ENCODE measurements around the gene HEMGN. TPM values are rescaled to one million over a fixed set of nuclear protein-coding genes. Genes with fewer than 3 reads are reported as not detected.

Gene HEMGN
- total and polyA plus RNA-seq, 2 of the 13 experiments (the other 11 are each of a cell fraction or from before 2014, with no cell fraction given) = not detected

GRCh38 chr9:97923529-97924108, 14.4 kb downstream of the HEMGN start (continued):
- TF ChIP-seq ARID5B (CRISPR knock-in tag; IDR thresholded peaks at IDR 0.05) (peak; percentile 23; the same call in 1 of the 2 replicates), CREM (IDR thresholded peaks at IDR 0.05) (0 out of 2 replicates have a peak, but pooled peaks have one; percentile 9), CREM (CRISPR knock-in tag; IDR thresholded peaks at IDR 0.05) (no peak), KAT7 (CRISPR knock-in tag; IDR thresholded peaks at IDR 0.05; ENCODE audit: borderline replicate concordance) (no peak), ZNF670 (CRISPR knock-in tag; IDR thresholded peaks at IDR 0.05; ENCODE audit: borderline replicate concordance) (no peak), ZSCAN29 (CRISPR knock-in tag; conservative IDR thresholded peaks at IDR 0.05) (no peak), KDM5A (IDR thresholded peaks at IDR 0.05; ENCODE audit: borderline replicate concordance, low read length) (peak; percentile 76; the same call in 1 of the 2 replicates), ZNF607 (CRISPR knock-in tag; IDR thresholded peaks at IDR 0.05; ENCODE audit: borderline replicate concordance) (no peak), E2F1 (CRISPR knock-in tag; IDR thresholded peaks at IDR 0.05) (0 out of 2 replicates have a peak, but pooled peaks have one; percentile 18), XRCC5 (optimal IDR thresholded peaks at IDR 0.05; ENCODE audit: low read length) (peak; percentile 40), ZNF563 (CRISPR knock-in tag; IDR thresholded peaks at IDR 0.05) (no peak), ZNF660 (CRISPR knock-in tag; IDR thresholded peaks at IDR 0.05; ENCODE audit: borderline replicate concordance, low read depth) (no peak), CBX1 (IDR thresholded peaks at IDR 0.05; ENCODE audit: low read depth) (no peak), NCOA1 (CRISPR knock-in tag; IDR thresholded peaks at IDR 0.05) (no peak), SMC3 (IDR thresholded peaks at IDR 0.05; ENCODE audit: low read length) (peak; percentile 40; the same call in 1 of the 2 replicates), ELF3 (CRISPR knock-in tag; IDR thresholded peaks at IDR 0.05) (0 out of 2 replicates have a peak, but pooled peaks have one; percentile 17), ZNF180 (CRISPR knock-in tag; IDR thresholded peaks at IDR 0.05; ENCODE audit: borderline replicate concordance, low read depth) (no peak), FOXA3 (CRISPR knock-in tag; IDR thresholded peaks at IDR 0.05) (0 out of 2 replicates have a peak, but pooled peaks have one; percentile 19)
- TF ChIP-seq, protein P1, sequence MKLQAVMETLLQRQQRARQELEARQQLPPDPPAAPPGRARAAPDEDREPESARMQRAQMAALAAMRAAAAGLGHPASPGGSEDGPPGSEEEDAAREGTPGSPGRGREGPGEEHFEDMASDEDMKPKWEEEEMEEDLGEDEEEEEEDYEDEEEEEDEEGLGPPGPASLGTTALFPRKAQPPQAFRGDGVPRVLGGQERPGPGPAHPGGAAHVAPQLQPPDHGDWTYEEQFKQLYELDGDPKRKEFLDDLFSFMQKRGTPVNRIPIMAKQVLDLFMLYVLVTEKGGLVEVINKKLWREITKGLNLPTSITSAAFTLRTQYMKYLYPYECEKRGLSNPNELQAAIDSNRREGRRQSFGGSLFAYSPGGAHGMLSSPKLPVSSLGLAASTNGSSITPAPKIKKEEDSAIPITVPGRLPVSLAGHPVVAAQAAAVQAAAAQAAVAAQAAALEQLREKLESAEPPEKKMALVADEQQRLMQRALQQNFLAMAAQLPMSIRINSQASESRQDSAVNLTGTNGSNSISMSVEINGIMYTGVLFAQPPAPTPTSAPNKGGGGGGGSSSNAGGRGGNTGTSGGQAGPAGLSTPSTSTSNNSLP (IDR thresholded peaks at IDR 0.05; ENCODE audit: low read depth, low read length) = peak; percentile 99
- TF ChIP-seq, protein P2, sequence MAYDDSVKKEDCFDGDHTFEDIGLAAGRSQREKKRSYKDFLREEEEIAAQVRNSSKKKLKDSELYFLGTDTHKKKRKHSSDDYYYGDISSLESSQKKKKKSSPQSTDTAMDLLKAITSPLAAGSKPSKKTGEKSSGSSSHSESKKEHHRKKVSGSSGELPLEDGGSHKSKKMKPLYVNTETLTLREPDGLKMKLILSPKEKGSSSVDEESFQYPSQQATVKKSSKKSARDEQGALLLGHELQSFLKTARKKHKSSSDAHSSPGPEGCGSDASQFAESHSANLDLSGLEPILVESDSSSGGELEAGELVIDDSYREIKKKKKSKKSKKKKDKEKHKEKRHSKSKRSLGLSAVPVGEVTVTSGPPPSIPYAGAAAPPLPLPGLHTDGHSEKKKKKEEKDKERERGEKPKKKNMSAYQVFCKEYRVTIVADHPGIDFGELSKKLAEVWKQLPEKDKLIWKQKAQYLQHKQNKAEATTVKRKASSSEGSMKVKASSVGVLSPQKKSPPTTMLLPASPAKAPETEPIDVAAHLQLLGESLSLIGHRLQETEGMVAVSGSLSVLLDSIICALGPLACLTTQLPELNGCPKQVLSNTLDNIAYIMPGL (CRISPR knock-in tag; IDR thresholded peaks at IDR 0.05; ENCODE audit: borderline replicate concordance in 1 of 2, low read depth in 1 of 2) = peak; percentile 68 to 76; a peak in 3 of 4 replicates
- TF ChIP-seq, protein P3, sequence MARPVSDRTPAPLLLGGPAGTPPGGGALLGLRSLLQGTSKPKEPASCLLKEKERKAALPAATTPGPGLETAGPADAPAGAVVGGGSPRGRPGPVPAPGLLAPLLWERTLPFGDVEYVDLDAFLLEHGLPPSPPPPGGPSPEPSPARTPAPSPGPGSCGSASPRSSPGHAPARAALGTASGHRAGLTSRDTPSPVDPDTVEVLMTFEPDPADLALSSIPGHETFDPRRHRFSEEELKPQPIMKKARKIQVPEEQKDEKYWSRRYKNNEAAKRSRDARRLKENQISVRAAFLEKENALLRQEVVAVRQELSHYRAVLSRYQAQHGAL (CRISPR knock-in tag; IDR thresholded peaks at IDR 0.05; ENCODE audit: not compliant biosample characterization) = no peak
